ENCODE data around the gene UGT1A8. TPM values are rescaled to one million over a fixed set of nuclear protein-coding genes. Genes with fewer than 3 reads are reported as not detected.

UGT1A8 gene
- total and polyA plus RNA-seq, 7 donors, result not detected

DNA sequence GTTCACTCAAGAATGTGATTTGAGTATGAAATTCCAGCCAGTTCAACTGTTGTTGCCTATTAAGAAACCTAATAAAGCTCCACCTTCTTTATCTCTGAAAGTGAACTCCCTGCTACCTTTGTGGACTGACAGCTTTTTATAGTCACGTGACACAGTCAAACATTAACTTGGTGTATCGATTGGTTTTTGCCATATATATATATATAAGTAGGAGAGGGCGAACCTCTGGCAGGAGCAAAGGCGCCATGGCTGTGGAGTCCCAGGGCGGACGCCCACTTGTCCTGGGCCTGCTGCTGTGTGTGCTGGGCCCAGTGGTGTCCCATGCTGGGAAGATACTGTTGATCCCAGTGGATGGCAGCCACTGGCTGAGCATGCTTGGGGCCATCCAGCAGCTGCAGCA lies 142.6 kb downstream of the UGT1A8 start, which contains the start of gene UGT1A1:
Gene UGT1A1 (plus strand): TSS at position 228 of the 400 bp plus-strand sequence. CDS start 18 bp downstream, at position 246.
- no peak for TF ChIP-seq CTCF (IDR thresholded peaks at IDR 0.05)
- intact Hi-C loops (cut with DNase I), result no loop called here

DNA sequence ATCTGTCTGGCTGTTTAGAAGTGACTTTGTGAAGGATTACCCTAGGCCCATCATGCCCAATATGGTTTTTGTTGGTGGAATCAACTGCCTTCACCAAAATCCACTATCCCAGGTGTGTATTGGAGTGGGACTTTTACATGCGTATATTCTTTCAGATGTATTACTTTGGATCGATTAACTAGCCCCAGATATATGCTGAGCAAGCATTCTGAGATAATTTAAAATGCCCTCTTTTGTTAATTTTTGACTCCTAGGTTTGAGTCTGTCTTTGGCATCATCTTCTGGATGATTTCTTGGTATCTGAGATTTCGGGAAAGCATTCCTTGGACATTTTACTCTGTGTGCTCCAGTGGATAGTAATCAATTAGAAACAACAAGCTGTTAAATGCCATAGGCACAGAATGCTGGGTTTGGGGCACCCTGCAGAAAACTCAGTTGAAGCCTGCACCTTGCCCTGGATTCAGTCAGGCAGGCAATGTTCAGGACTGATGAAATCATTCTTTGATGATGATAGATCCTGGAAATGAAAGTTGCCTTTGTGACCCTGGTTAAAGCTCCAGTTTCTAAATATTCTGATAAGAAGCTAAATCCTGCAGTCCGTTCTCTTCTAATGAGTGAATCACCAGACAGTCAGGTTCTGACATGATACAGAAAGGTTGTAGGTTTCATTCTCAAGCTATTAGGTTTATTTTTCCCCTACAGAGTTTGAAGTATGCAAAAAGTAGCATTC lies 143.8 kb downstream of the UGT1A8 start:
- intact Hi-C loops (cut with DNase I), result no loop called here
- 80 to 87% (median 81%) methylated on average over 4 of the region's 4 CpGs for WGBS, 3 donors
- Histone ChIP-seq H3K36me3 (ENCODE audit: insufficient read depth in 1 of 2, low read depth in 1 of 2) (no peaks in the 10 kb centered on the region), H3K9me3 (no peaks in the 10 kb centered on the region), H3K4me3 (no peak overlapping the region), H3K27ac (no peak overlapping the region), H3K27me3 (ENCODE audit: insufficient read depth in 3 of 3, low read length in 2 of 3) (peaks cover 0 to 3% (median 0%) of the 10 kb centered on the region in 3 donors), H3K4me1 (no peaks in the 10 kb centered on the region)
- DNase-seq (no peak), ATAC-seq (no peak)
- no peak for TF ChIP-seq CTCF (IDR thresholded peaks at IDR 0.05)

More for the DNA sequence above, 142.6 kb downstream of the UGT1A8 start, which contains the start of gene UGT1A1:
- Histone ChIP-seq H3K36me3 (ENCODE audit: insufficient read depth in 1 of 2, low read depth in 1 of 2) (no peaks in the 10 kb centered on the region), H3K9me3 (no peaks in the 10 kb centered on the region), H3K27me3 (ENCODE audit: insufficient read depth in 3 of 3, low read length in 2 of 3) (peaks cover 0 to 1% (median 0%) of the 10 kb centered on the region in 3 donors), H3K27ac (no peak within 1 kb of the TSS), H3K4me1 (no peaks in the 10 kb centered on the region), H3K4me3 (no peak within 1 kb of the TSS)
- ATAC-seq (no peak), DNase-seq (no peak)
- 94 to 95% (median 94%) methylated on average over 6 of the region's 6 CpGs for WGBS, 3 donors

DNA sequence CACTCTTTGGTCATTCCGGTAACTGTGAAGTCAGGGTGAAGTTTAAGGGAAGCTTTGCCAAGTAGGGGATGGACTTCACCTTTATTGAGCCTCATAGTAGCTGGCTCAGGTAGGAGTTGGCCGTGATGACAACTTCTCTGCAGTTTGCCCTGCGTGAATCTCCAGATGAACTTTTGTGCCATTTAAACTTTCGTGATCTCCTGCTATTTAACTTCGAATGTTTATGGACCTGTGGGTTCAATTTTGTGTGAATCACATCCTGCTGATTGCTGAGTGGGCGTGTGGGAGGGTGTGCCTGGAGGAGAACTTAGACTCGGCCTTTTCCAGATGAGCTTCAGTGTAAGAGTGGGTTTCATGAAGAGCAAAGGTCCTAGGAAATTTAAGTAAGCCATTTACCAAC lies 146.8 kb downstream of the UGT1A8 start:
- intact Hi-C loops (cut with DNase I), result no loop called here
- Histone ChIP-seq H3K4me1 (no peaks in the 10 kb centered on the region), H3K27me3 (ENCODE audit: insufficient read depth in 3 of 3, low read length in 2 of 3) (peaks cover 0 to 2% (median 1%) of the 10 kb centered on the region in 3 donors), H3K9me3 (no peaks in the 10 kb centered on the region), H3K27ac (no peak overlapping the region), H3K4me3 (no peak overlapping the region), H3K36me3 (ENCODE audit: insufficient read depth in 1 of 2, low read depth in 1 of 2) (no peaks in the 10 kb centered on the region)
- no peak for TF ChIP-seq CTCF (IDR thresholded peaks at IDR 0.05)
- no peak for ATAC-seq
- no peak for DNase-seq
- 73 to 77% (median 73%) methylated on average over 7 of the region's 7 CpGs for WGBS, 3 donors

- H3K27me3 ChIP-seq (ENCODE audit: insufficient read depth in 3 of 3, low read length in 2 of 3), result peaks cover 0 to 3% (median 2%) of the 10 kb centered on the region in 3 donors
- no peaks in the 10 kb centered on the region for H3K36me3 ChIP-seq (ENCODE audit: insufficient read depth in 1 of 2, low read depth in 1 of 2)
- ATAC-seq, result no peak
- H3K9me3 ChIP-seq, result no peaks in the 10 kb centered on the region
- no peak overlapping the region for H3K4me3 ChIP-seq
- H3K4me1 ChIP-seq, result no peaks in the 10 kb centered on the region
- WGBS, 3 donors, result 42 to 54% (median 46%) methylated on average over 3 of the region's 3 CpGs
- intact Hi-C loops (cut with DNase I), result no loop called here
- no peak overlapping the region for H3K27ac ChIP-seq
- TF ChIP-seq CTCF (IDR thresholded peaks at IDR 0.05), result no peak
- DNase-seq, result no peak
These were observed 147.3 kb downstream of the UGT1A8 start for GRCh38 chr2:233764761-233765160.
